ENCODE measurements around the gene GUK1.
A peak's percentile ranks its signal among the peaks of the same experiment; 100 is the strongest.

GUK1 gene

GRCh38 chr1:228141226-228142044 lies 1.4 kb downstream of the GUK1 start:
- TF ChIP-seq CTCF (IDR thresholded peaks at IDR 0.05; ENCODE audit: borderline replicate concordance, control extremely low read depth, extremely low read depth, insufficient read depth, missing control alignments): no peak
- DNase-seq (ENCODE audit: low spot score): peak; percentile 60
- in situ Hi-C loops (cut with MboI; ENCODE audit: low sequenced_read_pairs, unreplicated experiment): no loop called here

- DNase-seq (ENCODE audit: low spot score): peak; percentile 17
- in situ Hi-C loops (cut with MboI; ENCODE audit: low sequenced_read_pairs, unreplicated experiment): no loop called here
- no peak for TF ChIP-seq CTCF (IDR thresholded peaks at IDR 0.05; ENCODE audit: borderline replicate concordance, control extremely low read depth, extremely low read depth, insufficient read depth, missing control alignments)
These were observed 2.1 kb downstream of the GUK1 start for GRCh38 chr1:228142155-228142691.

- in situ Hi-C loops (cut with MboI; ENCODE audit: low sequenced_read_pairs, unreplicated experiment): no loop called here
- TF ChIP-seq CTCF (IDR thresholded peaks at IDR 0.05; ENCODE audit: borderline replicate concordance, control extremely low read depth, extremely low read depth, insufficient read depth, missing control alignments): no peak
- DNase-seq (ENCODE audit: low spot score): peak; percentile 12
These were observed 2.6 kb downstream of the GUK1 start for GRCh38 chr1:228142701-228143136.

- no peak for TF ChIP-seq CTCF (IDR thresholded peaks at IDR 0.05; ENCODE audit: borderline replicate concordance, control extremely low read depth, extremely low read depth, insufficient read depth, missing control alignments)
- peak; percentile 10 for DNase-seq (ENCODE audit: low spot score)
These were observed 3.6 kb downstream of the GUK1 start for GRCh38 chr1:228143480-228144192.

GRCh38 chr1:228144193-228144992 lies 4.3 kb downstream of the GUK1 start:
- in situ Hi-C loops (cut with MboI; ENCODE audit: low sequenced_read_pairs, unreplicated experiment): no loop called here
- peak; percentile 15 for DNase-seq (ENCODE audit: low spot score)
- TF ChIP-seq CTCF (IDR thresholded peaks at IDR 0.05; ENCODE audit: borderline replicate concordance, control extremely low read depth, extremely low read depth, insufficient read depth, missing control alignments): no peak

More at GRCh38 chr1:228143480-228144192, 3.6 kb downstream of the GUK1 start:
- in situ Hi-C loops (cut with MboI; ENCODE audit: low sequenced_read_pairs, unreplicated experiment): no loop called here

- TF ChIP-seq CTCF (IDR thresholded peaks at IDR 0.05; ENCODE audit: borderline replicate concordance, control extremely low read depth, extremely low read depth, insufficient read depth, missing control alignments): no peak
- peak; percentile 10 for DNase-seq (ENCODE audit: low spot score)
- in situ Hi-C loops (cut with MboI; ENCODE audit: low sequenced_read_pairs, unreplicated experiment): no loop called here
These were observed 4.9 kb downstream of the GUK1 start for GRCh38 chr1:228144993-228145343.
